ENCODE data around the gene MRPS10. TPM values are rescaled to one million over a fixed set of nuclear protein-coding genes. Genes with fewer than 3 reads are reported as not detected.

Gene MRPS10
- total RNA-seq, 4 donors from 2014 or later: 7.6 to 52.8 (median 22.2) TPM

GRCh38 chr6:42168650-42169049 is 49.0 kb downstream of the MRPS10 start:
- H3K4me3 ChIP-seq: no peak overlapping the region
- no peaks in the 10 kb centered on the region for H3K9me3 ChIP-seq
- H3K27ac ChIP-seq: no peak overlapping the region
- DNase-seq: no peak
- no peak for TF ChIP-seq CTCF (IDR thresholded peaks at IDR 0.05)
- no peak for TF ChIP-seq POLR2A (IDR thresholded peaks at IDR 0.05)
- no peaks in the 10 kb centered on the region for H3K36me3 ChIP-seq
- no peaks in the 10 kb centered on the region for H3K27me3 ChIP-seq
- intact Hi-C loops (cut with DNase I; ENCODE audit: low total_unique reads): no loop called here
- no peaks in the 10 kb centered on the region for H3K4me1 ChIP-seq

GRCh38 chr6:42166444-42167141 is 51.1 kb downstream of the MRPS10 start:
- peak; percentile 49 to 53 for DNase-seq
- Histone ChIP-seq H3K9me3 (no peaks in the 10 kb centered on the region), H3K4me3 (no peak overlapping the region), H3K27me3 (no peaks in the 10 kb centered on the region), H3K4me1 (no peaks in the 10 kb centered on the region), H3K27ac (no peak overlapping the region), H3K36me3 (no peaks in the 10 kb centered on the region)
- TF ChIP-seq POLR2A (IDR thresholded peaks at IDR 0.05): no peak
- peak; percentile 76 to 85 (median 82) for TF ChIP-seq CTCF (IDR thresholded peaks at IDR 0.05)
- intact Hi-C loops (cut with DNase I; ENCODE audit: low total_unique reads): no loop called here

- intact Hi-C loops (cut with DNase I; ENCODE audit: low total_unique reads): no loop called here
- Histone ChIP-seq H3K4me3 (no peak overlapping the region), H3K9me3 (no peaks in the 10 kb centered on the region), H3K4me1 (no peaks in the 10 kb centered on the region), H3K27ac (no peak overlapping the region), H3K27me3 (no peaks in the 10 kb centered on the region), H3K36me3 (no peaks in the 10 kb centered on the region)
- DNase-seq: no peak
- no peak for TF ChIP-seq CTCF (IDR thresholded peaks at IDR 0.05)
- TF ChIP-seq POLR2A (IDR thresholded peaks at IDR 0.05): no peak
These were observed 52.6 kb downstream of the MRPS10 start for GRCh38 chr6:42165016-42165415.

- no peak for DNase-seq
- H3K4me1 ChIP-seq: no peaks in the 10 kb centered on the region
- no peaks in the 10 kb centered on the region for H3K27me3 ChIP-seq
- intact Hi-C loops (cut with DNase I; ENCODE audit: low total_unique reads): loop anchor here (5.0 kb wide), 1 partner anchor 87 kb away; no protein-coding TSS in a partner anchor
- H3K36me3 ChIP-seq: no peaks in the 10 kb centered on the region
- TF ChIP-seq CTCF (IDR thresholded peaks at IDR 0.05) (no peak), POLR2A (IDR thresholded peaks at IDR 0.05) (no peak)
- no peak overlapping the region for H3K27ac ChIP-seq
- no peaks in the 10 kb centered on the region for H3K9me3 ChIP-seq
- H3K4me3 ChIP-seq: no peak overlapping the region
These were observed 53.7 kb downstream of the MRPS10 start for GRCh38 chr6:42163981-42164380.

GRCh38 chr6:42162812-42163211 is 54.8 kb downstream of the MRPS10 start:
- intact Hi-C loops (cut with DNase I; ENCODE audit: low total_unique reads): loop anchor here (5.0 kb wide), 1 partner anchor 86 kb away; no protein-coding TSS in a partner anchor
- Histone ChIP-seq H3K4me1 (no peaks in the 10 kb centered on the region), H3K4me3 (no peak overlapping the region), H3K27ac (no peak overlapping the region), H3K9me3 (no peaks in the 10 kb centered on the region), H3K36me3 (no peaks in the 10 kb centered on the region), H3K27me3 (no peaks in the 10 kb centered on the region)
- TF ChIP-seq CTCF (IDR thresholded peaks at IDR 0.05) (no peak), POLR2A (IDR thresholded peaks at IDR 0.05) (no peak)
- no peak for DNase-seq

All from uterus (tissue), 4 donors.